ENCODE measurements around the gene PTPMT1.

DNA sequence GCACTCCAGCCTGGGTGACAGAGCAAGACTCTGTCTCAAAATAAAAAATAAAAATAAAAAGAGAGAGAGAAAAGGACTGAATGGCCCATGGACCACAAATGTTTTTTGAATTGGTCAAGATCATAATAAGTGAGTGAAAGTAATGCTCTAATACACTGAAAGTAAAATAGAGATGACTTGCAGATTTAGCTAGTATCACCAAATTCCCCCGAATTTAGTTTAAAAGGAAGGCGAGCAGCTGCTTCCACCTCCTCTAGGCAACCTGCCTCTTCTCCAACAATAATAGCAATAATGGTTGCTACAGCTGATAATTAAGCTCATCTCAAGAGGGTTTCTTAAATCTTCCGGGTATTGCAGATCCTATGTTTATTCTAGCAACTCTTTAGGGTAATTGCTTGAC lies 49.2 kb upstream of the PTPMT1 start:
- TF ChIP-seq POLR2AphosphoS5 (IDR thresholded peaks at IDR 0.05) (no peak), POLR2A (IDR thresholded peaks at IDR 0.05) (no peak)
- TF ChIP-seq, protein P1, sequence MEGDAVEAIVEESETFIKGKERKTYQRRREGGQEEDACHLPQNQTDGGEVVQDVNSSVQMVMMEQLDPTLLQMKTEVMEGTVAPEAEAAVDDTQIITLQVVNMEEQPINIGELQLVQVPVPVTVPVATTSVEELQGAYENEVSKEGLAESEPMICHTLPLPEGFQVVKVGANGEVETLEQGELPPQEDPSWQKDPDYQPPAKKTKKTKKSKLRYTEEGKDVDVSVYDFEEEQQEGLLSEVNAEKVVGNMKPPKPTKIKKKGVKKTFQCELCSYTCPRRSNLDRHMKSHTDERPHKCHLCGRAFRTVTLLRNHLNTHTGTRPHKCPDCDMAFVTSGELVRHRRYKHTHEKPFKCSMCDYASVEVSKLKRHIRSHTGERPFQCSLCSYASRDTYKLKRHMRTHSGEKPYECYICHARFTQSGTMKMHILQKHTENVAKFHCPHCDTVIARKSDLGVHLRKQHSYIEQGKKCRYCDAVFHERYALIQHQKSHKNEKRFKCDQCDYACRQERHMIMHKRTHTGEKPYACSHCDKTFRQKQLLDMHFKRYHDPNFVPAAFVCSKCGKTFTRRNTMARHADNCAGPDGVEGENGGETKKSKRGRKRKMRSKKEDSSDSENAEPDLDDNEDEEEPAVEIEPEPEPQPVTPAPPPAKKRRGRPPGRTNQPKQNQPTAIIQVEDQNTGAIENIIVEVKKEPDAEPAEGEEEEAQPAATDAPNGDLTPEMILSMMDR (IDR thresholded peaks at IDR 0.05) = no peak
